ENCODE data around the gene KRTAP5-4.
"Not testable (repeated sequence)": the region's sequence is repeated elsewhere in the genome, so short reads cannot be mapped to it uniquely, and the experiment has no call there.

The KRTAP5-4 gene

GRCh38 chr11:1598406-1598805 lies 23.5 kb downstream of the KRTAP5-4 start:
- not testable (repeated sequence) for DNase-seq

- no peak for DNase-seq
Measured at GRCh38 chr11:1597994-1598380, 24.0 kb downstream of the KRTAP5-4 start, which contains the start of gene KRTAP5-2. KRTAP5-2 (minus strand) TSS chr11:1598294; CDS start chr11:1598250, 44 bp downstream.

GRCh38 chr11:1597331-1597993 lies 24.5 kb downstream of the KRTAP5-4 start:
- DNase-seq: no peak

GRCh38 chr11:1596576-1597121 lies 25.3 kb downstream of the KRTAP5-4 start:
- not testable (repeated sequence) for DNase-seq

- peak in 1 of 2 experiments; percentile 17 for DNase-seq
Measured at GRCh38 chr11:1595994-1596575, 25.9 kb downstream of the KRTAP5-4 start.

- DNase-seq: no peak
Measured at GRCh38 chr11:1592628-1593027, 29.3 kb downstream of the KRTAP5-4 start.

GRCh38 chr11:1589996-1590395 lies 31.9 kb downstream of the KRTAP5-4 start:
- DNase-seq: no peak

- not testable (repeated sequence) for DNase-seq
Measured at GRCh38 chr11:1589191-1589963, 32.6 kb downstream of the KRTAP5-4 start.

GRCh38 chr11:1586699-1587098 lies 35.2 kb downstream of the KRTAP5-4 start:
- DNase-seq: peak in 1 of 2 experiments; percentile 41

- not testable (repeated sequence) for DNase-seq
Measured at GRCh38 chr11:1584661-1585370, 37.1 kb downstream of the KRTAP5-4 start, which contains the start of gene KRTAP5-1. KRTAP5-1 (minus strand) TSS chr11:1585283; CDS start chr11:1585249, 34 bp downstream.

- DNase-seq: not testable (repeated sequence)
Measured at GRCh38 chr11:1582909-1583308, 39.0 kb downstream of the KRTAP5-4 start.

GRCh38 chr11:1581976-1582375 lies 40.0 kb downstream of the KRTAP5-4 start:
- no peak for DNase-seq

- no peak for DNase-seq
Measured at GRCh38 chr11:1576825-1577224, 45.1 kb downstream of the KRTAP5-4 start.

GRCh38 chr11:1575756-1576155 lies 46.2 kb downstream of the KRTAP5-4 start:
- not testable (repeated sequence) for DNase-seq

GRCh38 chr11:1574933-1575242 lies 47.0 kb downstream of the KRTAP5-4 start:
- no peak for DNase-seq

GRCh38 chr11:1574238-1574932 lies 47.6 kb downstream of the KRTAP5-4 start:
- peak in 1 of 2 experiments; percentile 36 for DNase-seq

GRCh38 chr11:1573903-1574237 lies 48.1 kb downstream of the KRTAP5-4 start:
- no peak for DNase-seq

GRCh38 chr11:1573077-1573902 lies 48.6 kb downstream of the KRTAP5-4 start:
- DNase-seq: no peak

- peak in 1 of 2 experiments; percentile 61 for DNase-seq
Measured at GRCh38 chr11:1572197-1573076, 49.5 kb downstream of the KRTAP5-4 start, which contains the start of gene DUSP8. DUSP8 (minus strand) TSS chr11:1572271; CDS start chr11:1565826, 6,445 bp downstream.

- DNase-seq: no peak
Measured at GRCh38 chr11:1571760-1572196, 50.2 kb downstream of the KRTAP5-4 start.

Data from NCI-H524 (cell line).